Spleen (tissue), 11 donors: Measurements from ENCODE around the gene TTC7B. TPM values are rescaled to one million over a fixed set of nuclear protein-coding genes. Genes with fewer than 3 reads are reported as not detected.

Experiments used
- DNase-seq: peaks from one replicate; pipeline ENCODE4 v3.0.0-alpha.2; 2020
- H3K27ac ChIP-seq, 8 donors: fragments of 200-600 bp; sonication (generic) in 7 of 8; 1 replicate in 4 of 8; 2 replicates in 4 of 8; pipeline versions ENCODE4 v1.5.0 to v1.8.0; 2016 to 2021; ENCODE audit warnings: inconsistent platforms in 4 of 8, mild to moderate bottlenecking in 4 of 8, moderate library complexity in 1 of 8
- H3K27me3 ChIP-seq, 7 donors: fragments of 200-600 bp; sonication (generic) in 6 of 7; replicated peaks in 1 of 7; 1 replicate in 4 of 7; 2 replicates in 3 of 7; pipeline versions ENCODE4 v1.5.0 to v1.8.0; 2016 to 2021; ENCODE audit warnings: inconsistent platforms in 3 of 7, mild to moderate bottlenecking in 1 of 7
- H3K36me3 ChIP-seq, 6 donors: fragments of 200-600 bp; sonication (generic) in 5 of 6; 1 replicate in 4 of 6; 2 replicates in 2 of 6; pipeline versions ENCODE4 v1.5.0 to v1.8.0; 2016 to 2021; ENCODE audit warnings: inconsistent platforms in 2 of 6
- H3K4me1 ChIP-seq, 6 donors: fragments of 200-600 bp; sonication (generic) in 5 of 6; 1 replicate in 3 of 6; 2 replicates in 3 of 6; pipeline versions ENCODE4 v1.5.0 to v1.8.0; 2016 to 2021; ENCODE audit warnings: inconsistent platforms in 3 of 6
- H3K4me3 ChIP-seq, 8 donors: fragments of 200-600 bp; sonication (generic) in 7 of 8; 1 replicate in 4 of 8; 2 replicates in 4 of 8; pipeline versions ENCODE4 v1.5.0 to v1.8.0; 2016 to 2021; ENCODE audit warnings: inconsistent platforms in 4 of 8, mild to moderate bottlenecking in 4 of 8, moderate library complexity in 2 of 8
- H3K9me3 ChIP-seq, 8 donors: fragments of 200-600 bp; sonication (generic) in 7 of 8; 1 replicate in 4 of 8; 2 replicates in 4 of 8; pipeline versions ENCODE4 v1.5.0 to v1.8.0; 2016 to 2021; ENCODE audit warnings: inconsistent platforms in 4 of 8
- CTCF ChIP-seq, 11 experiments: fragments of 200-600 bp in 7 of 11; fragments of 450-650 bp in 4 of 11; sonication (generic) in 4 of 11; IDR thresholded peaks in 8 of 11; conservative IDR thresholded peaks in 3 of 11; 1 replicate in 7 of 11; 2 replicates in 4 of 11; pipeline versions ENCODE4 v1.4.0 to v1.8.0; 2016 to 2021; ENCODE audit warnings: antibody characterized with exemption in 11 of 11, inconsistent platforms in 4 of 11, mild to moderate bottlenecking in 1 of 11
- POLR2A ChIP-seq, 3 donors: fragments of 450-650 bp; IDR thresholded peaks; one replicate each; pipeline ENCODE4 v1.5.1; 2017; ENCODE audit warnings: antibody characterized with exemption in 3 of 3, mild to moderate bottlenecking in 1 of 3
- POLR2AphosphoS5 ChIP-seq, 3 donors: sonication (generic); formaldehyde crosslinking; IDR thresholded peaks; one replicate each; pipeline ENCODE4 v1.5.1; 2017; ENCODE audit warnings: antibody characterized with exemption in 3 of 3
- WGBS, 5 donors: extraction: QIAGEN DNeasy Blood & Tissue Kit in 3 of 5; methylation state at CpG; one replicate each; pipeline versions ENCODE4 v1.1.5 to v1.1.7; 2013 to 2018; 5-methylcytosine and 5-hydroxymethylcytosine counted together
- intact Hi-C: fragments of 100-400 bp; cut with DNase I; formaldehyde crosslinking; loops from one replicate; pipeline ENCODE4 v1.15.0; 2023; ENCODE audit warnings: low total_unique reads
- polyA plus RNA-seq, 3 donors: library from polyadenylated mRNA; stranded (reverse); fragments of 200-250 nt; gene quantifications; one replicate each; pipeline ENCODE4 v1.2.1, GENCODE V29; 2013
- total RNA-seq, 7 donors: library from RNA; depleted of rRNA in 3 of 7; stranded (reverse); fragments of >200 nt in 3 of 7; fragmentation: NEBNext Ultra II Directional in 4 of 7; extraction: Animal tissue kit (Norgen Biotek cat#: 25700) in 4 of 7; gene quantifications; one replicate each; pipeline versions ENCODE4 v1.1.0 to v1.2.1, GENCODE V29; 2016 to 2021
- donor health status: healthy with polysubstance abuse.
- donor health status: DM: no; HTN: no; CAD: no; lungs with moderate emphysema.
- donor health status: DM: no; HTN: no; CAD: no.
- donor health status: Bipolar disorder and iron deficiency.
- donor health status: healthy.
- donor health status: DM: no; HTN: no; CAD: no.
- donor health status: DM: yes; HTN: yes; CAD: no.

TTC7B gene
- total and polyA plus RNA-seq, 10 donors: 6.6 to 98.4 (median 62.6) TPM

- TF ChIP-seq CTCF (IDR thresholded peaks at IDR 0.05 in 8 of 11, conservative IDR thresholded peaks at IDR 0.05 in 3 of 11): no peak
- no peak for TF ChIP-seq POLR2A (IDR thresholded peaks at IDR 0.05)
- TF ChIP-seq POLR2AphosphoS5 (IDR thresholded peaks at IDR 0.05): no peak
- Histone ChIP-seq H3K27ac (no peak overlapping the region), H3K9me3 (peaks cover 0 to 11% (median 5%) of the 10 kb centered on the region in 8 donors), H3K27me3 (no peaks in the 10 kb centered on the region), H3K36me3 (peaks cover 0 to 28% (median 0%) of the 10 kb centered on the region in 6 donors), H3K4me3 (no peak overlapping the region), H3K4me1 (peaks cover 0 to 29% (median 7%) of the 10 kb centered on the region in 6 donors)
- WGBS, 5 donors: 81 to 91% (median 88%) methylated on average over 1 of the region's 1 CpG
- intact Hi-C loops: no loop called here
- no peak for DNase-seq
Observed at GRCh38 chr14:90669731-90670130, 146.5 kb downstream of the TTC7B start.

- Histone ChIP-seq H3K4me3 (no peak overlapping the region), H3K36me3 (peaks cover 0 to 23% (median 0%) of the 10 kb centered on the region in 6 donors), H3K27ac (no peak overlapping the region), H3K27me3 (no peaks in the 10 kb centered on the region), H3K4me1 (peaks cover 0 to 12% (median 2%) of the 10 kb centered on the region in 6 donors), H3K9me3 (peaks cover 0 to 11% (median 5%) of the 10 kb centered on the region in 8 donors)
- DNase-seq: no peak
- 83 to 96% (median 90%) methylated on average over 3 of the region's 3 CpGs for WGBS, 5 donors
- TF ChIP-seq CTCF (IDR thresholded peaks at IDR 0.05 in 8 of 11, conservative IDR thresholded peaks at IDR 0.05 in 3 of 11): no peak
- no peak for TF ChIP-seq POLR2A (IDR thresholded peaks at IDR 0.05)
- TF ChIP-seq POLR2AphosphoS5 (IDR thresholded peaks at IDR 0.05): no peak
- intact Hi-C loops: no loop called here
Observed at GRCh38 chr14:90666571-90666970, 149.7 kb downstream of the TTC7B start.

- Histone ChIP-seq H3K4me1 (peaks cover 0 to 12% (median 0%) of the 10 kb centered on the region in 6 donors), H3K9me3 (peaks cover 0 to 11% (median 5%) of the 10 kb centered on the region in 8 donors), H3K27me3 (no peaks in the 10 kb centered on the region), H3K27ac (no peak overlapping the region), H3K36me3 (peaks cover 0 to 13% (median 0%) of the 10 kb centered on the region in 6 donors), H3K4me3 (no peak overlapping the region)
- intact Hi-C loops: no loop called here
- WGBS, 5 donors: 86 to 96% (median 90%) methylated on average over 9 of the region's 9 CpGs
- DNase-seq: no peak
- TF ChIP-seq POLR2A (IDR thresholded peaks at IDR 0.05) (no peak), POLR2AphosphoS5 (IDR thresholded peaks at IDR 0.05) (no peak), CTCF (IDR thresholded peaks at IDR 0.05 in 8 of 11, conservative IDR thresholded peaks at IDR 0.05 in 3 of 11) (no peak)
Observed at GRCh38 chr14:90665321-90666000, 150.8 kb downstream of the TTC7B start.

- 75 to 100% (median 88%) methylated on average over 1 of the region's 1 CpG for WGBS, 5 donors
- no peaks in the 10 kb centered on the region for H3K27me3 ChIP-seq
- peaks cover 0 to 9% (median 4%) of the 10 kb centered on the region in 8 donors for H3K9me3 ChIP-seq
- no peak overlapping the region for H3K4me3 ChIP-seq
- H3K4me1 ChIP-seq: peaks cover 0 to 12% (median 0%) of the 10 kb centered on the region in 6 donors
- peaks cover 0 to 13% (median 0%) of the 10 kb centered on the region in 6 donors for H3K36me3 ChIP-seq
- no peak for DNase-seq
- intact Hi-C loops: no loop called here
- TF ChIP-seq CTCF (IDR thresholded peaks at IDR 0.05 in 8 of 11, conservative IDR thresholded peaks at IDR 0.05 in 3 of 11): no peak
- no peak for TF ChIP-seq POLR2A (IDR thresholded peaks at IDR 0.05)
- TF ChIP-seq POLR2AphosphoS5 (IDR thresholded peaks at IDR 0.05): no peak
- H3K27ac ChIP-seq: no peak overlapping the region
Observed at GRCh38 chr14:90664911-90665310, 151.3 kb downstream of the TTC7B start.
